ENCODE data around the gene CARS2.

Gene CARS2

GRCh38 chr13:110638814-110639806, 66.8 kb downstream of the CARS2 start:
- DNase-seq (ENCODE audit: low read depth), result no peak
- TF ChIP-seq, protein P1, sequence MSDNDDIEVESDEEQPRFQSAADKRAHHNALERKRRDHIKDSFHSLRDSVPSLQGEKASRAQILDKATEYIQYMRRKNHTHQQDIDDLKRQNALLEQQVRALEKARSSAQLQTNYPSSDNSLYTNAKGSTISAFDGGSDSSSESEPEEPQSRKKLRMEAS (IDR thresholded peaks at IDR 0.05; ENCODE audit: low read depth, low read length), result no peak
- no peak for TF ChIP-seq MYC (IDR thresholded peaks at IDR 0.05; ENCODE audit: low read depth, low read length)
- no peak for TF ChIP-seq POLR2A (IDR thresholded peaks at IDR 0.05; ENCODE audit: extremely low read depth, insufficient read length)
- TF ChIP-seq, protein P2, sequence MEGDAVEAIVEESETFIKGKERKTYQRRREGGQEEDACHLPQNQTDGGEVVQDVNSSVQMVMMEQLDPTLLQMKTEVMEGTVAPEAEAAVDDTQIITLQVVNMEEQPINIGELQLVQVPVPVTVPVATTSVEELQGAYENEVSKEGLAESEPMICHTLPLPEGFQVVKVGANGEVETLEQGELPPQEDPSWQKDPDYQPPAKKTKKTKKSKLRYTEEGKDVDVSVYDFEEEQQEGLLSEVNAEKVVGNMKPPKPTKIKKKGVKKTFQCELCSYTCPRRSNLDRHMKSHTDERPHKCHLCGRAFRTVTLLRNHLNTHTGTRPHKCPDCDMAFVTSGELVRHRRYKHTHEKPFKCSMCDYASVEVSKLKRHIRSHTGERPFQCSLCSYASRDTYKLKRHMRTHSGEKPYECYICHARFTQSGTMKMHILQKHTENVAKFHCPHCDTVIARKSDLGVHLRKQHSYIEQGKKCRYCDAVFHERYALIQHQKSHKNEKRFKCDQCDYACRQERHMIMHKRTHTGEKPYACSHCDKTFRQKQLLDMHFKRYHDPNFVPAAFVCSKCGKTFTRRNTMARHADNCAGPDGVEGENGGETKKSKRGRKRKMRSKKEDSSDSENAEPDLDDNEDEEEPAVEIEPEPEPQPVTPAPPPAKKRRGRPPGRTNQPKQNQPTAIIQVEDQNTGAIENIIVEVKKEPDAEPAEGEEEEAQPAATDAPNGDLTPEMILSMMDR (IDR thresholded peaks at IDR 0.05; ENCODE audit: low read depth, low read length), result no peak
- no peak overlapping the region for H3K4me3 ChIP-seq (ENCODE audit: low read depth, low read length)

DNA sequence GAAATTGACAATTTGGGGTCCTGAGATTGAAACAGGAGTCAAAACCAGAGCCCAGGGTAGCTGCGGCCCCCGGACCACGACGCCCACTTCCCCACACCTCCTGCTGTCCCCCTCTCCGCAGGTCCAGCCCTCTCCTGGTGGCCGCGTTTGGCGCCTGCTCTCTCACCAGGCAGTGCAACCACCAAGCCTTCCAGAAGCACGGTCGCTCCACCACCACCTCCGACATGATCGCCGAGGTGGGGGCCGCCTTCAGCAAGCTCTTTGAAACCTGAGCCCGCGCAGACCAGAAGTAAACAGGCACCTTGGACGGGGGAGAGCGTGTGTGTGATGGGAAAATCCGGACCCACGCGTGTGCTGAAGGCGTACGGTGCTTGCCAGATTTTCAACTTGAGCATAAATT, 67.7 kb downstream of the CARS2 start:
- DNase-seq (ENCODE audit: low read depth), result no peak
- no peak overlapping the region for H3K4me3 ChIP-seq (ENCODE audit: low read depth, low read length)
- TF ChIP-seq POLR2A (IDR thresholded peaks at IDR 0.05; ENCODE audit: extremely low read depth, insufficient read length) (no peak), MYC (IDR thresholded peaks at IDR 0.05; ENCODE audit: low read depth, low read length) (no peak)
- TF ChIP-seq, protein P2 (IDR thresholded peaks at IDR 0.05; ENCODE audit: low read depth, low read length), result no peak
- TF ChIP-seq, protein P1 (IDR thresholded peaks at IDR 0.05; ENCODE audit: low read depth, low read length), result no peak

DNA sequence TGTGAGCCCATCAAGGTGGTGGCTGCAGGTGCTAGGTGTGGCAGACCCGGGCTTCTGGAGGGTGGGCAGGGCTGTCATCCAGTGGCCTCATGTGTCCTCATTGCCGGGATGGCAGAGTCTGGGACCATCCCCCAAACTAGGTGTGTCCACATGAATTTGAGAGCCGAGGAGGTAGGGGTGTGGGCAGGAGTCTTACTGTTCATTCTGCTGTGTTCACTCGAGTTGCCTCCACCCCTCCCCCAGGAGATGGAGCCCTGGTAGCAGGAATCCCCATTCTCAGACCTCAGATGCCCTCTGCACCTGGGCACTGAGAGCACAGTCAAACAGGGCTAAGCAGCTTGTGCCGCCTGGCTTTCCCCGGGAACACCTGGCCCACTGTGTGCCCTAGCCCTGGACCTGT, 68.2 kb downstream of the CARS2 start:
- DNase-seq (ENCODE audit: low read depth), result no peak
- no peak overlapping the region for H3K4me3 ChIP-seq (ENCODE audit: low read depth, low read length)
- no peak for TF ChIP-seq POLR2A (IDR thresholded peaks at IDR 0.05; ENCODE audit: extremely low read depth, insufficient read length)
- TF ChIP-seq, protein P2 (IDR thresholded peaks at IDR 0.05; ENCODE audit: low read depth, low read length), result no peak
- TF ChIP-seq MYC (IDR thresholded peaks at IDR 0.05; ENCODE audit: low read depth, low read length), result no peak
- TF ChIP-seq, protein P1 (IDR thresholded peaks at IDR 0.05; ENCODE audit: low read depth, low read length), result no peak

DNA sequence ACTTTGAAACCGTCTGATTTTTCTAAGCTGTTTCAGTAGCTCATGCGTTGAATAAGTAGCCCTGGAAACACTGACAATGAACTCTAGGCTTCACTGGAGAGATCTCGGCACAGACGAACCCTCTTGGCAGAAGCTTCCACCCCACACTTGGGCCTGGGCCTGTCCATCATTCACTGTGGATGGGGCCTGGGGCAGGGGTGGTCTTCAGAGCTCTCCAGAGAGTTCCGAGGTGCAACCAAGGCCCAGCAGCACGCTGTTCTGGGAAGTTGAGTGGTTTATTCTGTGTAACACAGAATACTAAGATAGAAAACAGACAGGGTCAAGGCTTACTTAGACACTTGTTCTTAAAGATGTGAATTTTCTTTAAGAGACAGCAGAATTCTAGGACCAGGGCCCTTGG, 68.6 kb downstream of the CARS2 start:
- no peak for DNase-seq (ENCODE audit: low read depth)
- TF ChIP-seq, protein P2 (IDR thresholded peaks at IDR 0.05; ENCODE audit: low read depth, low read length), result no peak
- TF ChIP-seq, protein P1 (IDR thresholded peaks at IDR 0.05; ENCODE audit: low read depth, low read length), result no peak
- TF ChIP-seq POLR2A (IDR thresholded peaks at IDR 0.05; ENCODE audit: extremely low read depth, insufficient read length), result no peak
- no peak for TF ChIP-seq MYC (IDR thresholded peaks at IDR 0.05; ENCODE audit: low read depth, low read length)
- no peak overlapping the region for H3K4me3 ChIP-seq (ENCODE audit: low read depth, low read length)

DNA sequence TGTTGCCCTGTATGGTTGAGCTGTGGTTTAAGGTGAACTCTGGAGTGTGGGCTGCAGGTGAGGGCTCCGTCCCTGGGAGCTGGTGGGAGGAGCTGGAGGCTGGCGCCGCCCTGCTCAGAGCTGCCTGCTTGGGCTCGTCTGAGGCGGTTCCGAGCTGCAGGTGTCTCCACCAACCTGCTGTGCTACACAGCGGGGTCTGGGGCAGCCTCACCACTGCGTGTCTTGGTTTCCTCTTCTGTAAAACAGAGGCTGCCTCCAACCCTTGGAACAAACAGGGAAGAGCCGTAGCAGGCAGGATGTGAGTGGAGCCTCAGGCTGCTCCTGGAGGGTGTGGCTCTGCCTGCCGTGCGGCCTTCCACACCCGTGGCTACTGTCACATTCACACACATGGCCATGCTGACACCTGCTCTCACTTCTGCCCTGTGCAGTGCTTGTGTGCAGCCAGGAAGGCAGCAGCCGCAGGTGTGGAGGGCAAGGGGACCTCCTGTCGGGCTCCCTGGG, 69.2 kb downstream of the CARS2 start:
- DNase-seq (ENCODE audit: low read depth), result no peak
- no peak for TF ChIP-seq POLR2A (IDR thresholded peaks at IDR 0.05; ENCODE audit: extremely low read depth, insufficient read length)
- TF ChIP-seq, protein P1 (IDR thresholded peaks at IDR 0.05; ENCODE audit: low read depth, low read length), result no peak
- TF ChIP-seq, protein P2 (IDR thresholded peaks at IDR 0.05; ENCODE audit: low read depth, low read length), result no peak
- TF ChIP-seq MYC (IDR thresholded peaks at IDR 0.05; ENCODE audit: low read depth, low read length), result no peak
- H3K4me3 ChIP-seq (ENCODE audit: low read depth, low read length), result no peak overlapping the region
